OCI-LY3 (cell line): ENCODE results near the gene ABCA2.

Source experiments
- EZH2phosphoT487 ChIP-seq: fragments of 200-600 bp; shearing (Covaris generic); IDR thresholded peaks from 2 replicates; pipeline ENCODE4 v1.6.1; 2018; ENCODE audit warnings: antibody characterized with exemption, mixed run types, low read depth
- TF ChIP-seq, protein P1 (sequence below): fragments of 200-600, 300-600 bp; sonication (generic); IDR thresholded peaks from 2 replicates; pipeline ENCODE4 v1.5.1; 2014; ENCODE audit warnings: antibody characterized with exemption, low read length, low read depth

GRCh38 chr9:137011907-137012675 lies 15.9 kb downstream of the ABCA2 start:
- TF ChIP-seq, protein P1, sequence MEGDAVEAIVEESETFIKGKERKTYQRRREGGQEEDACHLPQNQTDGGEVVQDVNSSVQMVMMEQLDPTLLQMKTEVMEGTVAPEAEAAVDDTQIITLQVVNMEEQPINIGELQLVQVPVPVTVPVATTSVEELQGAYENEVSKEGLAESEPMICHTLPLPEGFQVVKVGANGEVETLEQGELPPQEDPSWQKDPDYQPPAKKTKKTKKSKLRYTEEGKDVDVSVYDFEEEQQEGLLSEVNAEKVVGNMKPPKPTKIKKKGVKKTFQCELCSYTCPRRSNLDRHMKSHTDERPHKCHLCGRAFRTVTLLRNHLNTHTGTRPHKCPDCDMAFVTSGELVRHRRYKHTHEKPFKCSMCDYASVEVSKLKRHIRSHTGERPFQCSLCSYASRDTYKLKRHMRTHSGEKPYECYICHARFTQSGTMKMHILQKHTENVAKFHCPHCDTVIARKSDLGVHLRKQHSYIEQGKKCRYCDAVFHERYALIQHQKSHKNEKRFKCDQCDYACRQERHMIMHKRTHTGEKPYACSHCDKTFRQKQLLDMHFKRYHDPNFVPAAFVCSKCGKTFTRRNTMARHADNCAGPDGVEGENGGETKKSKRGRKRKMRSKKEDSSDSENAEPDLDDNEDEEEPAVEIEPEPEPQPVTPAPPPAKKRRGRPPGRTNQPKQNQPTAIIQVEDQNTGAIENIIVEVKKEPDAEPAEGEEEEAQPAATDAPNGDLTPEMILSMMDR = no peak
- no peak for TF ChIP-seq EZH2phosphoT487
